Keratinocyte (primary cell): ENCODE results near the gene CELF2.

ENCODE experiments used
- EZH2 ChIP-seq: IDR thresholded peaks from one replicate; pipeline ENCODE4 v1.6.1; 2012; ENCODE audit warnings: inconsistent platforms, mild to moderate bottlenecking, low read length, moderate library complexity
- TF ChIP-seq, protein P1 (sequence below), 3 experiments: IDR thresholded peaks in 1 of 3; conservative IDR thresholded peaks in 1 of 3; optimal IDR thresholded peaks in 1 of 3; 2 replicates in 2 of 3; 3 replicates in 1 of 3; pipeline versions ENCODE3 to v1.5.1; 2011; ENCODE audit warnings: low read length in 3 of 3, mild to moderate bottlenecking in 3 of 3, moderate library complexity in 2 of 3, control low read depth in 1 of 3, inconsistent platforms in 1 of 3; ENCODE audit not compliant: insufficient read depth in 2 of 3; ENCODE audit errors: extremely low read depth in 1 of 3

DNA sequence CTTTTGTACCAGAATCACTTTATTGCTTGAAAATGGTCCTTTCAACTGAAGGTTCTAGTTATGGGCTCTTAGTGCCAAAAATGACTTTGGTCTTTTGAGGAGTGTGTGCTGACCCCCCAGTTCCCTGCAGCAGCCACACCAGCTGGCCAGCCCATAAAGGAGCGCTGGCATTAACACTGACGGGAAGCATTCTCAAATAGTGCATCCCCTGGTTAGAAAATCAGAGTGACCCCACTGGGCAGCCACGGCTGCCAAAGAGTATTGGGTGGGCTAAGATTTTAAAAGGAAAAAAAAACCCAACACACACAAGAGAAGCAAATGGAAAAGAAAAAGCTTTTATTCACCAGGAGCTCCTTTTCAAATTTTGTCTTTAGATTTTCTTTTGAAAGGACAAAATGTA lies 199.8 kb downstream of the CELF2 start:
- TF ChIP-seq, protein P1, sequence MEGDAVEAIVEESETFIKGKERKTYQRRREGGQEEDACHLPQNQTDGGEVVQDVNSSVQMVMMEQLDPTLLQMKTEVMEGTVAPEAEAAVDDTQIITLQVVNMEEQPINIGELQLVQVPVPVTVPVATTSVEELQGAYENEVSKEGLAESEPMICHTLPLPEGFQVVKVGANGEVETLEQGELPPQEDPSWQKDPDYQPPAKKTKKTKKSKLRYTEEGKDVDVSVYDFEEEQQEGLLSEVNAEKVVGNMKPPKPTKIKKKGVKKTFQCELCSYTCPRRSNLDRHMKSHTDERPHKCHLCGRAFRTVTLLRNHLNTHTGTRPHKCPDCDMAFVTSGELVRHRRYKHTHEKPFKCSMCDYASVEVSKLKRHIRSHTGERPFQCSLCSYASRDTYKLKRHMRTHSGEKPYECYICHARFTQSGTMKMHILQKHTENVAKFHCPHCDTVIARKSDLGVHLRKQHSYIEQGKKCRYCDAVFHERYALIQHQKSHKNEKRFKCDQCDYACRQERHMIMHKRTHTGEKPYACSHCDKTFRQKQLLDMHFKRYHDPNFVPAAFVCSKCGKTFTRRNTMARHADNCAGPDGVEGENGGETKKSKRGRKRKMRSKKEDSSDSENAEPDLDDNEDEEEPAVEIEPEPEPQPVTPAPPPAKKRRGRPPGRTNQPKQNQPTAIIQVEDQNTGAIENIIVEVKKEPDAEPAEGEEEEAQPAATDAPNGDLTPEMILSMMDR (optimal IDR thresholded peaks at IDR 0.05 in 1 of 3, IDR thresholded peaks at IDR 0.05 in 1 of 3, conservative IDR thresholded peaks at IDR 0.05 in 1 of 3; ENCODE audit: extremely low read depth in 1 of 3, insufficient read depth in 2 of 3, low read length in 3 of 3): no peak
- no peak for TF ChIP-seq EZH2
